T-helper 1 cell treated with Interleukin-12 subunit alpha and Interleukin-12 subunit beta and Interleukin-4 antibody, amounts not matched to agents 30 ng/mL and 1 ng/mL, for 36 hours (primary cell): ENCODE results near the gene C14orf93. TPM values are rescaled to one million over a fixed set of nuclear protein-coding genes. Genes with fewer than 3 reads are reported as not detected.

ENCODE experiments used
- intact Hi-C: fragments of 100-400 bp; cut with micrococcal nuclease; formaldehyde crosslinking; loops from one replicate; pipeline ENCODE4 v1.15.1; 2024
- total RNA-seq: library from RNA; stranded (reverse); gene quantifications from 2 replicates; pipeline ENCODE4 v1.2.3, GENCODE V29; 2022

Gene C14orf93
- total RNA-seq, 1 donor from 2014 or later, result 9.3 TPM

DNA sequence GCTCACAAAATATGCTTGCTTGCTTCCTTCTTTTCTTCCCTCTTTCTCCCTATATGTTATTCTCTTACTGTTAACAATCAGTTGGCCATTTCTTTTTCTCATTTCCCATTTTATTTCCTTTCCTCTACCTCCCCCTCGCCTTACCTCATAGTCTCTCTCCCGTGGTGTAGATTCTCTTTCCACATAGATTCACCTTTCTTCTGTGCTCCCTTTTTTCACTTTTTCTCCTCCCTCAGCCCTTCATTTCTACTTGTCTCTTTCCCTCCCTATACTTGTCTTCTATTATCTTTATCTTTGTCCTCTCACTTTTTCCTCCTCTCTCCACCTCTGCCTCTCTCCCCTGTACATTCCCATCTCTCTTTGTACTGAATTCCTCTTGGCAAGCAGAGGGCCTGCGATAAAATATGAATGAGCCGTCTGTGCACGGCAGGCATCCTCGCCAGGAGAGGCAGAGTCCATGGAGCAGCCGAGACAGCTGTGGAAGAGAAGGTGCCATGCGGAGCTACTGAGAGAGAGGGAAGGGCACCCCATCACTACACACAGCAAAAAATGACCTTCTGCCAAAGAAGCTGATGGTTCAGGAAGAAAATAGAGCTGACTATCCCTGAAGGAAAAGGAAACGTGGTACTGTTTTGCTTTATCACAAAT, 12.1 kb downstream of the C14orf93 start:
- intact Hi-C loops, result no loop called here

- intact Hi-C loops, result no loop called here
Measured at GRCh38 chr14:22996768-22997654, 12.9 kb downstream of the C14orf93 start.

DNA sequence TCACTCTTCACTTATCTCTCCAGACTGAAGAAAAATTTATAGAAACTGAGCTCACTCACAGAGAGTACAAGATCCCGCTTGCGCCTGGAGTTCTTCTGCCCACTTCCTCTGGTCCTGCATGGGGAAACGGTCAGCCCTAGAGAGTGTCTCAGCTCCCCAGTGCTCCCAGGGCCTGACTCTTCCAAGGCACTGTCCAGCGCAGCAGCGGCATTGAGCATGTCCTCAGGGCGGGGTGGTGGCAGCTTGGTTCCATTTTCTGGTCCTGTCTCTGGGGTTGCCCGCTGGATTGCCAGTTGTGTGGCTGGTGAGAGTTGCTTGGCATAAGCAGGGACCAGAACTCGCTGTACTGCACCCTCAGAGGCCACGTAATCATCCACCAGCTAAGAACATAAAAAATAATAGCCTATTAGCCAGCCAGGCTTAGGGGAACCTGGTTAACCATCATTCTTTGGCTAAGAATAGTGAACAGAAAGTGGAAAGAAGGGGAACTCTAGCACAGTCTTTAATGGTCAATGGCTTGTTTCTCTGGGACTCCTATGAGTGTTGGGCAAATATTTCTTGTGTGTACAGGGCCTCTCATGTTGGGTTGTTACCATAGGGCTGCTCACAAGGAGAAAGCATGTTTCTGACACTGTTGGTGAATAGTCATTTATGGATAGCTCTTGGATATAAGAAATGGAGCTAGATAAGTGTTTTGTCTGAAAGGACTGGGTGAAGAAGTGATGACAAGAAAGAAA, 13.9 kb downstream of the C14orf93 start:
- intact Hi-C loops, result no loop called here

- intact Hi-C loops, result loop anchor here (1.0 kb wide), 1 partner anchor 63 kb away; no protein-coding TSS in a partner anchor
Measured at GRCh38 chr14:22994762-22995275, 15.1 kb downstream of the C14orf93 start.

DNA sequence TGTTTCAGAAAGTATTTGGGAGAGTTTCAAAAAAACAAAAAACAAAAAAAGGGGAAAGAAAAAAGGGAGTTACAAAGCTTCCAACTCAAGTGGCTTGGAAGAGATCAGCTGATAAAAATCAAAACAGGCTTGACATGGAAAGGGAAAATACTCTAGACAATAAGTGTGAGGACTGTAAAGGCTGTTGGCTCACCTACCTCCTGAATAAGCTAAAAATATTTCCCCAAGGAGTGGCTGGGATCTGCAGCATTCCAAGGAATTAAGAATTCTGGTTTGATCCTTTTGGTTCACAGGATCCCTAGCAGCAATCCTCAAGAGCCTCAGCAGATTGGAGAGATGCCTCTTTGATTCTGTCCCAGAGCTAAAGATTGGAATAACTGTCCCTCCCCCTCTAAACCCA, 16.4 kb downstream of the C14orf93 start:
- intact Hi-C loops, result no loop called here

- intact Hi-C loops, result no loop called here
Measured at GRCh38 chr14:22991852-22992251, 18.1 kb downstream of the C14orf93 start.

- intact Hi-C loops, result loop anchor here (2.0 to 10.0 kb wide), 3 partner anchors 82 to 1122 kb away; partner anchors contain the start of gene SLC7A8
Measured at GRCh38 chr14:22987291-22987690, 22.7 kb downstream of the C14orf93 start.

- intact Hi-C loops, result loop anchor here (1.0 to 10.0 kb wide), 10 partner anchors 21 to 1122 kb away; partner anchors contain the start of genes ACIN1, C14orf119, HAUS4 and PSMB5
Measured at GRCh38 chr14:22986508-22987054, 23.4 kb downstream of the C14orf93 start.

DNA sequence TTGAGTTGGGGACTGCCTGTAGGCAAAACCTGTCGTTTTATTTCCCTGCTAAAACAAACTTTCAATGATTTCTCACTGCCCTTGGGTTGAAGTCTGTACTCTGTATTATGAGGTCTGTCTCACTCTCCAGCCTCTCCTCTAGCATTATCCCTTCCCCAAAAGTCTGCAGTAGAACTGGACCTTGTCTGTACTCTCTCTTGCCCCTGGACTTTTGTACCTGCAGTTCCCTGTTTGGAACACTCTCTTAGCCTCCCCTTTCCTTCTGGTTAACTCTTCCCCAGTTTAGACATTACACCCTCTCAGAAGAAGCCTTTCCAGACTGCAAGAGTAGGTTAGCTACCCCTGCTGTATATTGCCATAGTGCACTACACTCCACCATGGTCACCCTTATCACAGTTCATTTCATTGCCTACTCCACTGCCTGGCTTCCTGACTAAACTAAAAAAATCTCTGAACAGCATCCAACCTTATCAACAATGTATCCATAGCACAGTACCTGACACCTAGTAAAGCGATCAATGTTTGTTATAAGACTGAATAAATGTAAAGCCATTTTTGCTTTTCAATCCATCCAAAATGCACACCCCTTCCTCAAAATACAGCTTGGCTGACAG, 23.9 kb downstream of the C14orf93 start:
- intact Hi-C loops, result loop anchor here (1.0 to 10.0 kb wide), 10 partner anchors 21 to 1121 kb away; partner anchors contain the start of genes ACIN1, C14orf119, HAUS4 and PSMB5

- intact Hi-C loops, result loop anchor here (5.0 to 10.0 kb wide), 3 partner anchors 200 to 1120 kb away; partner anchors contain the start of gene SLC7A8
Measured at GRCh38 chr14:22984959-22985658, 24.8 kb downstream of the C14orf93 start.

DNA sequence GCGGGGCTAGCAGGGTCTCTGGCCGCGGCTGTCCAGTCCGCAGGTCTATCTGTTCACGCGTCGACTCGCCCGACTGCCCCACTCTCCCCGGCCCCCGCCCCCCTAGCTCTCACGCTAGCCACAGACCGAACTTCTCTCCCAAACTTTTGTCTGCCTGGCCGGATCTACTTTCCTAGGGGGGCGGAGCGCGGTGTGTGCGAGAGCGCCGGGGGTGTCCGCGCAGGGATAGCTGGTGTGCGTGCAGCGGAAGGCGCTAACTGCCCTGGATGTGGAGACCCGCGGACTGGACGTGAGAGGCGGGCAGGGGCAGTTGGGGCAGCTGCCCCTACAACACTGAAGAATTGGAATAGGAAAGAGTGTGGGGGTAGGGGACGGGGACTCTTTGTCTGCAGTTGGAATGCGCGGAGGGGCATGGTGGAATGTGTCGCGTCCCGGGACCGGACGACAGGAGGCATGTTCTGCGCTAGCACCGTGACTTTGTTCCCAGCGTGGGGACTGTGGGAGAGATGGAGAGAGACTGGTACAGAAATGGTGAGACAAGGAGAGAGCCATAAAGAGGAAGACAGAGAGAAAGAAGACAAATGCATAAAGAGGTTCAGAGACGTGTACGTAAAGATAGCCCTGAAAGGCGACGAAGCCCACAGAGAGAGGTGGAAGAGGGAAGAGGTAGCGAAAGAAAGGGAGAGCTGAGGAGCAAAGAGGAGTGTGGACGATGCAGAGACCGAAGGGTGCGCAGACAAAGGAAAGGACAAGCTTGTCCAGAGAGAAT, 27.3 kb downstream of the C14orf93 start, which contains the start of gene AJUBA:
AJUBA (minus strand) TSS at position 75 of the 769 bp plus-strand sequence. CDS start 285 bp downstream, outside the sequence.
- intact Hi-C loops, result loop anchor here (1.0 to 10.0 kb wide), 11 partner anchors 9 to 1118 kb away; partner anchors contain the start of gene SLC7A8

DNA sequence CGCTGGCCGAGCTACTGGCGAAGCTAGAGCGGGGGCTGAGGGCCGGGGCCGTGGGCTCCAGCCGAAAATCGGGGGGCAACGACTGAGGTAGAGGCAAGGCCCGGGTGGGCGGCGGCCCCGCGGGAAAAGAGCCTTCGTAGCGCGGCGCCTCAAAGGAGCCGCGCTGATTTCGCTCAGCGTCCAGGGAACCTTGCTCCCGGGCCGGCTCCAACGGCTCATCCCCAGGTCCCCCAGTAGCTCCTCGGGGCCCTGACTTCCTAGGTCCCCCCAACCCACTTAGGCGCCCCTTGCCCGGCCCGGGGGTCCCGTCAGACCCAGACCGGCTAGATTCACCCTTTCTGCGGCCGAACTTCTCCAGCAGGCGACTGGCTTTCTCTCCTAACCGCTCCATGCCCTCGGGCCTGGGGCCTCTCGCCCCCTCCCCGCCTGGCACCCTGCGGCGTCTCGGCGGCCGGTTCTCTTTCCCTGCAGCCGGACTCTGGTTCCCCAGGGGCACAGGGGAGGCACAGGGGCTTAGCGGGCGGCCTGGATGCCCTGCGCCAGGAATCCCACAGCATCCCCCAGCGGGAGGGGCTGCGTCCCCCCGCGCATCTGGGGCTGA, 28.0 kb downstream of the C14orf93 start:
- intact Hi-C loops, result loop anchor here (1.0 to 10.0 kb wide), 4 partner anchors 25 to 1117 kb away; partner anchors contain the start of gene SLC7A8

DNA sequence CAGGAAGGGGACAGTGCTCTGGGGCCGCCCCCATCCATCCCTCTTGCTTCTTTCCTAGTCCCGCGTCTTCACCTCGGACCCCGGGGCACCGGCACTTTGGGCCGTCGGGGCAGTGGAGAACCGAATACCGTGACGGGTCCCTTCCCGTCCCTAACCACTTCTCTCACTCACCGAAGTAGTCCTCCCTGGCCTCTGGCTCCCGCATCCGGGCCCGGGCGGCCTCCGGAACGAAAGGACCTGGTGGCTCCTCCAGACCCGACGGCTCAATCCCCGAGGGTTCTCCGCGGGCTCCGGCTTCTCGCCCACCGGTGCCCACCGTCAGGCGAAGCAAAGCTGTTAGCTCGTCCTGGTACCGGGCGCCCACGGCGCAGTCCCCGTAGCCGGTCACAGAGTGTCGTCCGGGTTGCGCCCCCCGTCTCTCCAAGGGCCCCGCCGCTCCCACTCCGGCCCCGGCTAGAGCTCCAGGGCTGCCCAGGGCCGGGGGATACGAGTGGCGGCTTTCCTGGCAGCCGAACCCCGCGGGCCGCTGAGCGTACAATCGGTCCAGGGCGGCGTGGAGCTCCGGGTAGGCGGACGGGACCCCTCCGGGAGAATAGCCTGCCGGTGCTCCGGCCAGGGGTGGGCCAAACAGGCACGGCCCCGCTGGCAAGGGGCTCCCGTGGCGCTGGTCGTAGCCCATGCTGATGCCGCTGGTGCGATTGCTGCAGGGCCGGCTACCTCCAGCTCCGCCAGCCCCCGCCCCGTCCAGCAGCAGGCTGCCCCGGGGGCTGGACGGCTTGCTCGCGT, 28.7 kb downstream of the C14orf93 start:
- intact Hi-C loops, result loop anchor here (5.0 to 10.0 kb wide), 3 partner anchors 204 to 1116 kb away; partner anchors contain the start of gene SLC7A8

DNA sequence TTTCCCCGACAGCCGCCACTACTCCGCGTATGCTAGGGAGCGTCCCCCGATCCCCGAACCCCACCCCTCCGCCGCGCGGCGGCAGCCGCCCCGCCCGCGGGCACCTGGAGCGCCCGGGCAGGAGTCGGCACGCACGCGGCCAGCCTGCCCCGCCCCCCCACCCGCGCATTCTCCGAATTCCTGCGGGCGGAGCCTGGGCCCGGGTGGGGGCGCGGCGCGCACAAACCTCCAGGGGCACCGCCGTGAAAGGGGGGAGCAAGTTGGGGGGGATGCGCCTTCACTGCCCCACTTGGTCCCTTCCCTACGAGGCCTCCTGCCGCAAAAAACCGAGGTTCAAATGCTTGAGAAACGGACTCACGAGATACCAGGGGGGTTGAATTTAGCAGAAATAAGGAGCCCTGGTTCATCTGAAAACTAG, 29.3 kb downstream of the C14orf93 start:
- intact Hi-C loops, result loop anchor here (5.0 to 10.0 kb wide), 3 partner anchors 204 to 1116 kb away; partner anchors contain the start of gene SLC7A8

DNA sequence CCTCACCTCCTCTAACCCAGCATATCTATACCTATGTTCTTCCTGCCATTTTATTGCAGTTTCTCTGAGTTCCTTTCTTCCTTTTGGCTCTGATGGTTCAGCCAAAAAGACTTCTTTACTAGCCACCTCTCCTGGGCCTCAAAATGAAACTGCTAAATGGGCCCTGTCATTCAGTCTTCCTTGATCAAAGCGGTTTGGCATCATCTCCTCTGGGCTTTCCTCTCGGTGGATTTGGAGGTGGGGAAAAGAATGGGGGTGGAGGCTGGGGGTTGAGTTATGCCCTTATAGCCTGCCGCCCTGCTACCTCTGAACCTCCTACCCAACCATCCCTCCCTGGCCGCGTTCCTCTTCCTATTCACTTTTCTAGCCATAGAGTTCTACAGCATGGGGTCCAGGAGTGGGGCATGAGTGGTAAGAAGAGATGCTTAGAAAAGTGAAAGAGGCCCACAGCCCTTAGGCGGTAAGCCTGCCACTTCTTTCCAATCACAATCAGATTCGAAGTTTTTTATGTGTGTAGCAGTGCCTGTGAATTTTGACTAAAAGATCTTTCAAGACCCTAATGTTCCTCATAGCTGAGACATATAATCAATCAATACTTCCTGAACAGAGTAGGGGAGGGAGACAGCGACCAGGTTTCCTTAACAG, 30.1 kb downstream of the C14orf93 start:
- intact Hi-C loops, result loop anchor here (5.0 to 10.0 kb wide), 3 partner anchors 205 to 1115 kb away; partner anchors contain the start of gene SLC7A8

DNA sequence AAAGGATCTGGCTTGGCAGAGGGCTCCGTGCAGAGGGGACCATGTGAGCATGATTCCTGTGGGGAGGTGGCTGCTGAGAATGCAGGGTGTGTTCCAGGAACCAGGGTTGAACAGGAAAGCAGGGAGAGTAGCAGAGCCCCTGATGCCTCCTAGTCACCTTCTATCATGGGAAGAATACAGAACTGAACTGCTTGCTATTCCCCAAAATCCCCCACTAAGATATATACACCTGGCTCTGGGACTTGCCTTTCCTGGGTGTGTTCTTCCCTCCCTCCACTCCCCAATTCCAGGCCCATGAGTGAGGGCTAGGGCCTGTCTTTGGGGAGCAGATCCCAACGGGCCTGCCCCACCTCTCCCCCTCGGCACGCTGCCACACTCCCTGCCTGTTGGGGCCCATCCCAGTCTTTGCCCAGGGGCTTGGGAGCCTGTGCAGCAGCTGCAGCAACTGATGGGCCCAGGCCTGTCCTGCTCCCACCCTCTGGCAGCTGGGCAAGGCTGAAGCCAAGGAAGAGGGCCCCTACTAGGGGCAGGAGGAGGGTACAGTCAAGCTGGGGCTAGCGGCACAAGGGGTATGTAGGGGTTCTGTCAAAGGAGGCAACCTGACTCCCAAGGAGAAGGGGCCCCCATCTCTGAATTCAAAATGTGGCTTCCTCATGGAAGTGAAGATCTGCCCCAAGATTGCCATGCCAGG, 30.8 kb downstream of the C14orf93 start:
- intact Hi-C loops, result no loop called here
